GM18909 (cell line): ENCODE measurements around the gene IL20.

ENCODE experiments used
- ATAC-seq: cut with Tn5 transposase; IDR thresholded peaks from one replicate; pipeline ENCODE4 v1.9.1; 2021; ENCODE audit warnings: mild to moderate bottlenecking; ENCODE audit not compliant: unreplicated experiment, poor library complexity

Gene IL20

GRCh38 chr1:206864939-206865671 lies at the start of gene IL20:
Gene IL20 (plus strand): TSS chr1:206865623. CDS start chr1:206865853, 230 bp downstream.
- no peak for ATAC-seq

GRCh38 chr1:206816390-206817287 lies 48.8 kb upstream of the IL20 start:
- peak; percentile 76 for ATAC-seq

- ATAC-seq, result no peak
Measured at GRCh38 chr1:206821493-206821892, 43.9 kb upstream of the IL20 start.

GRCh38 chr1:206823727-206824126 lies 41.7 kb upstream of the IL20 start:
- ATAC-seq, result no peak

- no peak for ATAC-seq
Measured at GRCh38 chr1:206824331-206824730, 41.1 kb upstream of the IL20 start.

- ATAC-seq, result no peak
Measured at GRCh38 chr1:206826394-206826793, 39.0 kb upstream of the IL20 start.

GRCh38 chr1:206828061-206828460 lies 37.4 kb upstream of the IL20 start:
- ATAC-seq, result no peak

- ATAC-seq, result no peak
Measured at GRCh38 chr1:206828765-206829164, 36.7 kb upstream of the IL20 start.

- no peak for ATAC-seq
Measured at GRCh38 chr1:206829282-206829681, 36.1 kb upstream of the IL20 start.

- ATAC-seq, result no peak
Measured at GRCh38 chr1:206829875-206830274, 35.5 kb upstream of the IL20 start.

GRCh38 chr1:206831650-206832049 lies 33.8 kb upstream of the IL20 start:
- no peak for ATAC-seq

GRCh38 chr1:206832352-206832880 lies 33.0 kb upstream of the IL20 start:
- no peak for ATAC-seq

- no peak for ATAC-seq
Measured at GRCh38 chr1:206833106-206833680, 32.2 kb upstream of the IL20 start.

- no peak for ATAC-seq
Measured at GRCh38 chr1:206833801-206834200, 31.6 kb upstream of the IL20 start.

- no peak for ATAC-seq
Measured at GRCh38 chr1:206834217-206834616, 31.2 kb upstream of the IL20 start.

GRCh38 chr1:206834711-206835110 lies 30.7 kb upstream of the IL20 start:
- ATAC-seq, result no peak

- ATAC-seq, result no peak
Measured at GRCh38 chr1:206835186-206835585, 30.2 kb upstream of the IL20 start.

GRCh38 chr1:206836111-206836510 lies 29.3 kb upstream of the IL20 start:
- ATAC-seq, result no peak

GRCh38 chr1:206839006-206839560 lies 26.3 kb upstream of the IL20 start:
- no peak for ATAC-seq

GRCh38 chr1:206839857-206840256 lies 25.6 kb upstream of the IL20 start:
- no peak for ATAC-seq
